ENCODE measurements around the gene ASXL2. TPM values are rescaled to one million over a fixed set of nuclear protein-coding genes. Genes with fewer than 3 reads are reported as not detected.
A peak's percentile ranks its signal among the peaks of the same experiment; 100 is the strongest.
"Not testable (repeated sequence)": the region's sequence is repeated elsewhere in the genome, so short reads cannot be mapped to it uniquely, and the experiment has no call there.

ASXL2 gene
- 36.6 TPM for total RNA-seq
- long read RNA-seq, partial matches to known transcripts: 0 of 8 reads
- long read RNA-seq, other reads (novel, unspliced or antisense): 8 of 8 reads

DNA sequence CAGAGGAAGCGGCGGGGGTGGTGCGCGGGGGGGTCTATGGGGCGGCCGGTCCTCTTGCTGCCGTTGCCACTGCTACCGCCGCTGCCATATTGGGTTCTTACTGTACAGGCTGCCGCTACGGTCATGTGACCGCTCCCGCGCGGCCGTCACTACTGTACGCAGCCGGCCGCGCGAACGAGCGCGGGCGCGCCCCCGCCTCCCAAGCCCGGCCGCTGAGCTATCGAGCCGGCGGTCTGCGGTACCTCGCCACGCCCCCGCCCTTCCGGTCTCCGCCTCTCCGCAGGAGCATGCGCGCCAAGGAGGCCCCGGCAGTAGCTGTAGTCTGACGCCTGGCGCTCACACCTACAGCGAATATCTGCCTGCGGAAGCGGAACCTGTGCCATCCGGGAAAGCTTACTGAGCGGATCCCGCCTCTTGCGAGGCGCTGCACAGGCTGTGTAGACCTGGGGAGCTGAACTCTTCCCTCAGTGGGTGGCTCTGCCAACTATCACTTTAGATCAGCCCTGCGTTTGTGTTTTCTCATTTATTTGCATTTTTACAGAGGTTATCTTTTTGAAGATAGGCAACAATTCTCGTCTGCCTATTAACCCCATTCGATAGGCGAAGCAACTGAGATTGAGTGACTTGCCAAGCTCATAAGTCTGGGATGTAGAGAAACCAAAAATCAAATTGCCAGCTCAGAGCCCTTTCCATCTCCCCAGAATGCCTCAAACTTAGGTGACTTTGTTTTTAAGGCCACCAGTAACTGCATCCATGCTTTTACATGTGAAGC lies at the start of gene ASXL2:
TSS of gene ASXL2 (minus strand) at position 127 of the 772 bp plus-strand sequence. CDS start 265 bp downstream, outside the sequence.
- DNase-seq (ENCODE audit: low spot score): peak; percentile 99

GRCh38 chr2:25926984-25927756 lies 48.9 kb upstream of the ASXL2 start:
- DNase-seq (ENCODE audit: low spot score): no peak

DNA sequence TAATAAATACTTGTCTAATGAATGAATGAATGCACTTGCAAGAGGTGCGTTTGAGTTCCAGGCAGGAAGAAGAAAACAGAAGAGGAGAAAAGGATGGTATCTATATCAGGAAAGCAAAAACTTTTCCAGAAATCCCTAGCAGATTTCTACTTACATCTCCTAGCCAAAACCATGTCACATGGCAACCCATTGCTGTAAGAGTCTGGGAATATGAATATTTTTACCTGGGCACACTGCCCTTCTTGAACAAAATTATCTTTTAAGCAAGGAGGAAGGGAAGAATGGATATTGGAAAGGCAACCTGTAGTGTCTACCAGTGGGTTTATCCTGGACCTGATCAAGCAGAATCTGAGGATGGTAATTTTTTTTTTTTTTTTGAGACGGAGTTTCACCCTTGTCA lies 44.2 kb upstream of the ASXL2 start:
- DNase-seq (ENCODE audit: low spot score): no peak

DNA sequence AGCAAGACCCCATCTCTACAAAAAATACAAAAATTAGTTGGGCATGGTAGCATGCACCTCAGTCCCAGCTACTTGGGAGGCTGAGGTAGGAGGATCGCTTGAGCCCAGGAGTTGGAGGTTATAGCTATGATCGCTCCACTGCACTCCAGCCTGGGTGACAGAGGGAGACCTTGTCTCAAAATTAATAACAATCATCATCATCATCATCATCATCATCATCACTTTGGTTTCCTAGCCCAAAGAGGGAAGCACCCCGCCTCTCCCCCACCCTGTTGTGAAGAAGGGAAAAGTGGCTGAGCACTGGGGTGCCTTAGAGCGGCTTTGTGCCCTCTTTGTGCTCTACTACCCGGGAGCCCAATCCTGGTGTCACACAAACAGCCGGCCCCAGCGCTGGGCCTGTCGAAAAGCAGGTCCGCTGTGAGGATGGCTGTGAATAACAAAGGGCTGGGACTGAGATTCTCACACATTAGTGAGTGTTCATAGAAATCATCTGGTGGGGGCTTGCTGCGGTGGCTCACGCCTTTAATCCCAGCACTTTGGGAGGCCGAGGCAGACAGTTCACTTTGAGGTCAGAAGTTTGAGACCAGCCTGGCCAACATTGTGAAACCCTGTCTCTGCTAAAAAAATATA lies 42.6 kb upstream of the ASXL2 start:
- no peak for DNase-seq (ENCODE audit: low spot score)

- DNase-seq (ENCODE audit: low spot score): no peak
These were observed 42.0 kb upstream of the ASXL2 start for GRCh38 chr2:25920336-25920735.

GRCh38 chr2:25917832-25918231 lies 39.5 kb upstream of the ASXL2 start:
- DNase-seq (ENCODE audit: low spot score): no peak

GRCh38 chr2:25917411-25917810 lies 39.1 kb upstream of the ASXL2 start:
- not testable (repeated sequence) for DNase-seq (ENCODE audit: low spot score)

- not testable (repeated sequence) for DNase-seq (ENCODE audit: low spot score)
These were observed 37.9 kb upstream of the ASXL2 start for GRCh38 chr2:25915944-25916772.

GRCh38 chr2:25915411-25915810 lies 37.1 kb upstream of the ASXL2 start:
- not testable (repeated sequence) for DNase-seq (ENCODE audit: low spot score)

- DNase-seq (ENCODE audit: low spot score): not testable (repeated sequence)
These were observed 35.3 kb upstream of the ASXL2 start for GRCh38 chr2:25913696-25913973.

GRCh38 chr2:25912851-25913695 lies 34.8 kb upstream of the ASXL2 start:
- no peak for DNase-seq (ENCODE audit: low spot score)

- not testable (repeated sequence) for DNase-seq (ENCODE audit: low spot score)
These were observed 31.3 kb upstream of the ASXL2 start for GRCh38 chr2:25909574-25909973.

GRCh38 chr2:25905126-25905525 lies 26.8 kb upstream of the ASXL2 start:
- DNase-seq (ENCODE audit: low spot score): no peak

DNA sequence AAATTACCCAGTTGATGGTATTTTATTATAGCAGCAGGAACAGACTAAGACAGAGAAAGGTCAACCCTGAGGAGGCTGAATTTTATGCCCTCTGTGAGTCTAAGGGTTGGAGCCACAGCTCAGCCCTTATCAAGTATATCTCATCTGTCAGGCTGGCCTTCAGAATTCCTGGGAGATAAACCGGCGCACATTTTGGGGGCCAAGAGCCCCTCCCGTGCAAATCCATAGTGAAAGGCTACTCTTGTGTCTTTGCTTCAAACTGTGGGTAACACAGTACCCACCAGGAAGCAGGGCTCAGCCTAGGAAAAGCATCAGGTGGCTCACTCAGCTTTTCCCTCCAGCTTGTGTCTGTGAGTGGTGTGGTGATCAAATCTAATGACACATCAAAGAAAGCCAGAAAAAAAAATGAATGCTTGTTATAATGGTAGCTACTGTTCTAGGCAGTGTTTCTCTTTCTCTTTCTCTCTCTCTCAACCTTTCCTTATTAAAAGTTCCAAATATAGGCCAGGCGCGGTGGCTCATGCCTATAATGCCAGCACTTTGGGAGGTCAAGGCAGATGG lies 25.0 kb upstream of the ASXL2 start:
- no peak for DNase-seq (ENCODE audit: low spot score)

- DNase-seq (ENCODE audit: low spot score): no peak
These were observed 21.2 kb upstream of the ASXL2 start for GRCh38 chr2:25899404-25899970.

DNA sequence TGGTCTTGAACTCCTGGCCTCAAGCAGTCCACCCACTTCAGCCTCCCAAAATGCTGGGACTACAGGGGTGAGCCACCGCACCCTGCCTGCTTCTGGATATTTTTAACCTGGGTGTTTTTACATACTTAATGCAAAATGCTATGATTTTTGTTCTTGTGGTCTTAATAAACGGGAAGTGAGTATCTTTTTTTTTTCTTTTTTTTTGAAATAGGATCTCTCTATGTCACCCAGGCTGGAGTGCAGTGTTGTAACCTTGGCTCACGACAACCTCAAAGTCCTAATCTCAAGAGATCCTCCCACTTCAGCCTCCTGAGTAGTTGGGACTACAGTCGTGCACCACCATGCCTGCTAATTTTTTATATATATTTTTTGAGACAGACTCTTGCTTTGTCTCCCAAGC lies 19.2 kb upstream of the ASXL2 start:
- DNase-seq (ENCODE audit: low spot score): no peak

DNA sequence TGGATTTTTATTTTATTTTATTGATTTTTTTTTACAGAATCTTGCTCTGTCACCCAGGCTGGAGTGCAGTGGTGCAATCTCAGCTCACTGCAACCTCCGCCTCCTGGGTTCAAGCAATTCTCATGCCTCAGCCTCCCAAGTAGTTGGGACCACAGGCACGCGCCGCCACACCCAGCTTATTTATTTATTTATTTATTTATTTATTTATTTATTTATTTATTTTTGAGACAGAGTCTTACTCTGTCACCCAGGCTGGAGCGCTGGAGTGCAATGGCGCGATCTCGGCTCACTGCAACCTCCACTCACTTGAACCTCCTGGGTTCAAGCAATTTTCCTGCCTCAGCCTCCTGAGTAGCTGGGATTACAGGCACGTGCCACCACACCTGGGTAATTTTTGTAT lies 18.0 kb upstream of the ASXL2 start:
- DNase-seq (ENCODE audit: low spot score): not testable (repeated sequence)

GRCh38 chr2:25895610-25896009 lies 17.3 kb upstream of the ASXL2 start:
- no peak for DNase-seq (ENCODE audit: low spot score)

GRCh38 chr2:25895018-25895417 lies 16.7 kb upstream of the ASXL2 start:
- no peak for DNase-seq (ENCODE audit: low spot score)
